ENCODE data around the gene HP1BP3.
"Not testable (repeated sequence)": the region's sequence is repeated elsewhere in the genome, so short reads cannot be mapped to it uniquely, and the experiment has no call there.

HP1BP3 gene

DNA sequence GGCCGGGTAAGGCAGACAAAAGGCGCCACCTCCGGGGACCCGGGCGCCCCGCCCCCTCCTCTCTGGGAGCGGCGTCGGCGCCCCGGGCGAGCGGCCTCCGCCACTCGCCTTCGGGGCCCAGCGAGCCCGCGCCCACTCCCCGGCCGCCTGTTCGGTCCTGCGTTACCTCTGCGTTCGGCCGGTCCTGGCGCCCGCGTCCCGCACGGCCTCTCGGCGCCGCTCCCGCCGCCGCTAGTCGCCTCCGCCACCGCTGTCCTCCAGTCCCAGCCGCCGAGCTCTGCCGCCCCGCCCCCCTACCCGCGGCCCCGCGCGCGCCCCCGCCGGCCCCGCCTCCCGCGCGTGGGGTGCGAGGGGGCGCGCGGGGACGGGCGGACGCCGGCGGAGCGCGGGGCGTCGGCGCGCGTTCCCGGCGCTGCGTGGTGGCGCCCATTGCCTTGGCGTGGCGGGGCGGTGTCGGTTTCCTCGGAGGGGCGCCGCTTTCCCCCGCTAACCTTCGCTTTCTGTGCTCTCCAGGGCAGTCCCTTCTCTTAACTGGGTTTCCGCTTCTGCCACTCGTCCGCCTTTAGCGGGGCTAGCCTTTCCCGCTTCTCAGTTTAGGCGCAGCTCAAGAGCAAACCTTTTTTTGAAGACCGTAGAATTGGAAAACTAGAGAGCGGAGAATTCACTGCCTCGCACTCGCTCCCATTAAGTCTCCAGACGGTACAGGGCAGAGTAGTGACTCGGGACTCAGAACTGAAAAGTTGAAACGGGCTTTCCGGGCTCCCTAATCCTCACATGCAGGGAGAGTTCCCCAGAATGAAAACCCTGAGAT is at the start of gene HP1BP3:
Gene HP1BP3, minus strand, starts transcription at position 279 of the 811 bp plus-strand sequence. CDS start 6,867 bp downstream, outside the sequence.
- DNase-seq (ENCODE audit: low read depth), result peak; percentile 73

- DNase-seq (ENCODE audit: low read depth), result no peak
These were observed 49.1 kb upstream of the HP1BP3 start for GRCh38 chr1:20836230-20836629.

GRCh38 chr1:20834780-20835179 is 47.7 kb upstream of the HP1BP3 start:
- no peak for DNase-seq (ENCODE audit: low read depth)

GRCh38 chr1:20834192-20834591 is 47.1 kb upstream of the HP1BP3 start:
- DNase-seq (ENCODE audit: low read depth), result no peak

GRCh38 chr1:20830378-20830777 is 43.3 kb upstream of the HP1BP3 start:
- DNase-seq (ENCODE audit: low read depth), result no peak

DNA sequence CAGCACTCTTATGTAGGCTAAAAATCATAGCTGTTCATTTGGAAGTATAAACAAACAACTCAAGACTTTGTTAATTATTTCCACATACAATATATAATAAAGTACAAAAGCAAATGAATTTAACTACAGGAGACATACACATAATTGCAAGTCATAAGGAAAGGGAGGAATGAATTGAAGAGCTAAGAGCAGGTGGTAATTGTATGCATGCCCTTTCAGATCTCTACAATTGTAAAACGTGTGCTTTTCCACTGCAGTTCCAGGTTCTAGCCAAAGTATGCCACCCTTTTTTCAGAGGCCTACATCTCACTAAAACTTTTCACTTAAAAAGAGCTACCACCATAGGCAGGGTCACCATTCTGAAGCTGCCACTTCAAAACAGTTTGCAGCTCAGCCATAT is 42.8 kb upstream of the HP1BP3 start:
- no peak for DNase-seq (ENCODE audit: low read depth)

DNA sequence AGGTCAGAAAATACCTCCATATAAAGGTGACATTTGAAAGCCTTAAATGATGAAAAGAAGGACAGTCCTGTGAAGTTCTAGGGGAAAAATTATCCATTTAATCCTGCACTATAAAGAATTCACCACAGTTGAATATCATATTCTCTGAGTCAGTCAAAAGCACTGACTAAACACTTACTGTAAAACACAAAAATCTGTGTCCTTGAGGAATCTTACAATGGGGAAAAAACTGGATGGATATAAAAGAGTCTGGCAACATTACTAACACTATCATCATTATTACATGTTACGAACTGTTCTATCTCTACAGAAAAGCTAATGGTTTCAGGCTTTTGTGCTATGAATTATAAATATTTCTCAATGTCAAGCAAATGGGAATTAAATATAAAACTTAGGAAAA is 42.4 kb upstream of the HP1BP3 start:
- DNase-seq (ENCODE audit: low read depth), result no peak

DNA sequence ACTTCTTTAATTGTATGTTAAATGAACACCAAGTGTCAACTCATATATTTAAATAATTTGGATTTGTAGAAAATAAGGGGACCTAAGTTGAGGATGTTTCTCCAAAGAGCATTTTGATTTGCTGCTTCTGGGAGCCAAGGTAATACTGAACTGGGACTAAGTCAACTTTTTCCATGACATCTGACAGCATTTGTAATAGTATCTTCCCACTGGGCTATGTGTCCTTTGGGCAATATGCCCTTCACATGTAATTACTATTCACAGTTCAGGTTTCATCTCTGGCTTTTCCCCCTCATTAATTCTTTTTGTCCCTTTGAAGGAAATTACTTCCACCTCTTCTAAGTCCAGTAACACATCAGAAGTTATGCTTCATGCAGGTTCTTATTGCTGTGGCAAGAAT is 36.7 kb upstream of the HP1BP3 start:
- DNase-seq (ENCODE audit: low read depth), result no peak

DNA sequence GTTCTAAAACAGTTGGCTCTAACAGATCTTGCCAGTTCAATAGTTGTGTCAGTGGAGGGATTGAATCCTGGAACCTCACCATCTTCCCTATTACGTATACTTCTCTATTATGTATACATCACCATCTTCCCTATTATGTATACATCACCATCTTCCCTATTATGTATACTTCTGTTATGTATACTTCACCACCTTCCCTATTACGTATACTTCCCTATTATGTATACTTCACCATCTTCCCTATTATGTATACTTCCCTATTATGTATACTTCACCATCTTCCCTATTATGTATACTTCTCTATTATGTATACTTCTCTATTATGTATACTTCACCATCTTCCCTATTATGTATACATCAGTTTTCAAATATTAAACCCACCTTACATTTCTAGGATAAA is 34.4 kb upstream of the HP1BP3 start:
- DNase-seq (ENCODE audit: low read depth), result no peak

GRCh38 chr1:20819818-20820217 is 32.7 kb upstream of the HP1BP3 start:
- DNase-seq (ENCODE audit: low read depth), result no peak

DNA sequence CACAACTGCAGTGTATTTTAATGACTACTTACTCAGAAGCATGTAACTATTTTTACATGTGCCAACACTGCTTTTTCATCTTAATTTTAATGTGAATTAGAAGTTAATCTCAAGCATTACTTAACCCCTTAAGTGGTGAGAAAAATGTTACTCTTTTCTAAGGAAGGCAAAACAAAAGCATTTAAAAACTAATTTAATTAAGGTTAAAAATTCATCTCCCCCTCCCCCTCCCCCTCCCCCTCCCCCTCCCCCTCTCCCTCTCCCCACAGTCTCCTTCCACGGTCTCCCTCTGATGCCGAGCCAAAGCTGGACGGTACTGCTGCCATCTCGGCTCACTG is 27.4 kb upstream of the HP1BP3 start:
- DNase-seq (ENCODE audit: low read depth), result no peak

GRCh38 chr1:20811916-20812315 is 24.8 kb upstream of the HP1BP3 start:
- no peak for DNase-seq (ENCODE audit: low read depth)

- DNase-seq (ENCODE audit: low read depth), result no peak
These were observed 6.1 kb upstream of the HP1BP3 start for GRCh38 chr1:20793236-20793635.

- no peak for DNase-seq (ENCODE audit: low read depth)
These were observed 5.1 kb upstream of the HP1BP3 start for GRCh38 chr1:20792196-20792595.

- DNase-seq (ENCODE audit: low read depth), result no peak
These were observed 3.7 kb upstream of the HP1BP3 start for GRCh38 chr1:20790785-20791184.

- DNase-seq (ENCODE audit: low read depth), result not testable (repeated sequence)
These were observed 2.5 kb upstream of the HP1BP3 start for GRCh38 chr1:20789598-20789997.

- DNase-seq (ENCODE audit: low read depth), result no peak
These were observed 1.0 kb upstream of the HP1BP3 start for GRCh38 chr1:20787840-20788795.

DNA sequence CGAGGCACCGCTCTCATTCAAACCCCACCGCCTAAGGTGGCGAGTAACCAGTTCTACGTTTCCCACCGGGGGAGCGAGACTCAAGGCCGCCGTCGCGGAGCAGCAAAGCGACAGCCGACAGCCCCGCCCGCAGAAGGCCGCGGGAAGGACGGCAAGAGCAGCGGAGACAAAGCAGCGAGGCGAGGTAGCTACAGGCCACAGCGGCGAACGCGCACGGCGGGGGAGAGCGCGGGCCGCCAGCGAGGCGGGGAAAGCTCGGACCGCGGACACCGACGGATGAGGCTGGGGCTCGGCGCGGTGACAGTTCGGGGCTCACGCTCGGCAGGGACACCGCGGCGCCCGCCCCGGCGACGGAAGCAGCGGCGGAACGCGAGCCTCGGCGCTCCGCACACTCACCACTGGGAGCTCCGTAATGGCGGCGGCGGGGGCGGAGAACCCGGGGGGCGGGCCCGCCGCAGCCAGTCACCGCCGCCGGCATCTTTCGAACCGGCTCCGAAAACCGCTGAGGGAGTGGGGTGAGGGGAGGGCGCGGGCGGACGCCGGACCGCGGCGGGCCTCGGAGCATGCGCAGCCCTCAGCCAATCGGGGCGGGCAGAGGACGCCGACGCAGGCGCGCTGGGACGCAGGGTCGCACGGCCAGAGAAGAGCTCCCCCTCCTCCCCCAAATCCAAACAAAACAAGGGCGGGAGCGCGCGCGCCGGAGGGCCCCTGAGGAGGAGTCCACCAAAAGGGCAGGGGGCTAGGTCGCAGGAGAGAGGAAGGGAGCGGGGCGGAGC is 666 bp downstream of the HP1BP3 start:
- DNase-seq (ENCODE audit: low read depth), result peak; percentile 95

GRCh38 chr1:20785907-20786252 is 1.2 kb downstream of the HP1BP3 start:
- peak; percentile 5 for DNase-seq (ENCODE audit: low read depth)

- no peak for DNase-seq (ENCODE audit: low read depth)
These were observed 11.4 kb downstream of the HP1BP3 start for GRCh38 chr1:20775700-20776099.

DNA sequence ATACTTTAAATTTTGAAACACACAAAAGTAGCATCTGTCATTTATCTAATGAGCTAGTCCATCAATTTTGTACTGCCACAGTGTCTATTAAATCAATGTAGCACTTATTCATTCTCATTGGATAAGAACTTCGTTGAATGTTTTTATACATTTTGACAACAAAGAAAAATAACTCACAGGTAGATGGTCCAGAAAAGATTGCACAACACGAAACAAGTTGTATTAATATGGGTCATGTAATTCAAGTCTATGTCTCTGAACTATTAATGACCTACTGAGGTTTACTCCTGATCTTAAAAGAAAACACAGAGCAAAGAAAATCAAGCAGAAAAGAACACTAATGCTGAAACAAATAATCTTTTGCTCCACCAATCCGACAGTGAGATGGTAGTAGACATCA is 15.3 kb downstream of the HP1BP3 start:
- no peak for DNase-seq (ENCODE audit: low read depth)

- no peak for DNase-seq (ENCODE audit: low read depth)
These were observed 16.6 kb downstream of the HP1BP3 start for GRCh38 chr1:20770314-20771087.

Measured in stimulated activated CD8-positive, alpha-beta memory T cell treated with anti-CD3 and anti-CD28 coated beads, Interleukin-4, amount 100 ng/mL, for 24 hours (primary cell).